ENCODE measurements around the gene TRIM22.
A peak's percentile ranks its signal among the peaks of the same experiment; 100 is the strongest.
"Not testable (repeated sequence)": the region's sequence is repeated elsewhere in the genome, so short reads cannot be mapped to it uniquely, and the experiment has no call there.

Gene TRIM22

GRCh38 chr11:5705688-5706087, 16.1 kb downstream of the TRIM22 start:
- no peaks in the 10 kb centered on the region for H3K4me1 ChIP-seq (ENCODE audit: control insufficient read depth, insufficient read depth, low read length, unreplicated experiment)
- no peaks in the 10 kb centered on the region for H3K27me3 ChIP-seq (ENCODE audit: insufficient read depth, low read length)
- H3K27ac ChIP-seq (ENCODE audit: low read depth, low read length): no peak overlapping the region
- H3K4me3 ChIP-seq (ENCODE audit: low read depth, low read length): no peak overlapping the region
- peaks cover 3% of the 10 kb centered on the region for H3K79me2 ChIP-seq (ENCODE audit: control insufficient read depth, insufficient read depth, low read length, unreplicated experiment)
- no peak overlapping the region for H2AFZ ChIP-seq (ENCODE audit: low read length, unreplicated experiment)
- H3K36me3 ChIP-seq (ENCODE audit: insufficient read depth, low read length): peaks cover 65% of the 10 kb centered on the region

GRCh38 chr11:5712507-5712906, 22.9 kb downstream of the TRIM22 start:
- Histone ChIP-seq H3K27ac (ENCODE audit: low read depth, low read length) (no peak overlapping the region), H3K36me3 (ENCODE audit: insufficient read depth, low read length) (peaks cover 19% of the 10 kb centered on the region), H2AFZ (ENCODE audit: low read length, unreplicated experiment) (no peak overlapping the region), H3K27me3 (ENCODE audit: insufficient read depth, low read length) (no peaks in the 10 kb centered on the region), H3K79me2 (ENCODE audit: control insufficient read depth, insufficient read depth, low read length, unreplicated experiment) (no peaks in the 10 kb centered on the region), H3K4me1 (ENCODE audit: control insufficient read depth, insufficient read depth, low read length, unreplicated experiment) (no peaks in the 10 kb centered on the region), H3K4me3 (ENCODE audit: low read depth, low read length) (no peak overlapping the region)

GRCh38 chr11:5713695-5714094, 24.1 kb downstream of the TRIM22 start:
- no peaks in the 10 kb centered on the region for H3K79me2 ChIP-seq (ENCODE audit: control insufficient read depth, insufficient read depth, low read length, unreplicated experiment)
- H3K27me3 ChIP-seq (ENCODE audit: insufficient read depth, low read length): no peaks in the 10 kb centered on the region
- H3K36me3 ChIP-seq (ENCODE audit: insufficient read depth, low read length): peaks cover 11% of the 10 kb centered on the region; the same call in 1 of the 2 replicates
- no peak overlapping the region for H2AFZ ChIP-seq (ENCODE audit: low read length, unreplicated experiment)
- no peaks in the 10 kb centered on the region for H3K4me1 ChIP-seq (ENCODE audit: control insufficient read depth, insufficient read depth, low read length, unreplicated experiment)
- no peak overlapping the region for H3K4me3 ChIP-seq (ENCODE audit: low read depth, low read length)
- H3K27ac ChIP-seq (ENCODE audit: low read depth, low read length): no peak overlapping the region

GRCh38 chr11:5716518-5716917, 26.9 kb downstream of the TRIM22 start:
- H3K4me3 ChIP-seq (ENCODE audit: low read depth, low read length); H2AFZ ChIP-seq (ENCODE audit: low read length, unreplicated experiment); H3K27ac ChIP-seq (ENCODE audit: low read depth, low read length); H3K36me3 ChIP-seq (ENCODE audit: insufficient read depth, low read length); H3K4me1 ChIP-seq (ENCODE audit: control insufficient read depth, insufficient read depth, low read length, unreplicated experiment); H3K79me2 ChIP-seq (ENCODE audit: control insufficient read depth, insufficient read depth, low read length, unreplicated experiment): not testable (repeated sequence)
- H3K27me3 ChIP-seq (ENCODE audit: insufficient read depth, low read length): peaks cover 16% of the 10 kb centered on the region; the same call in 1 of the 2 replicates

GRCh38 chr11:5719703-5720495, 30.3 kb downstream of the TRIM22 start:
- no peak overlapping the region for H3K4me3 ChIP-seq (ENCODE audit: low read depth, low read length)
- no peaks in the 10 kb centered on the region for H3K79me2 ChIP-seq (ENCODE audit: control insufficient read depth, insufficient read depth, low read length, unreplicated experiment)
- H3K27ac ChIP-seq (ENCODE audit: low read depth, low read length): no peak overlapping the region
- no peak overlapping the region for H2AFZ ChIP-seq (ENCODE audit: low read length, unreplicated experiment)
- peaks cover 42% of the 10 kb centered on the region for H3K27me3 ChIP-seq (ENCODE audit: insufficient read depth, low read length)
- no peaks in the 10 kb centered on the region for H3K36me3 ChIP-seq (ENCODE audit: insufficient read depth, low read length)
- no peaks in the 10 kb centered on the region for H3K4me1 ChIP-seq (ENCODE audit: control insufficient read depth, insufficient read depth, low read length, unreplicated experiment)

GRCh38 chr11:5722622-5723021, 33.0 kb downstream of the TRIM22 start:
- H3K27me3 ChIP-seq (ENCODE audit: insufficient read depth, low read length): peaks cover 49% of the 10 kb centered on the region
- H3K27ac ChIP-seq (ENCODE audit: low read depth, low read length): no peak overlapping the region
- no peaks in the 10 kb centered on the region for H3K4me1 ChIP-seq (ENCODE audit: control insufficient read depth, insufficient read depth, low read length, unreplicated experiment)
- H3K79me2 ChIP-seq (ENCODE audit: control insufficient read depth, insufficient read depth, low read length, unreplicated experiment): no peaks in the 10 kb centered on the region
- H3K4me3 ChIP-seq (ENCODE audit: low read depth, low read length): no peak overlapping the region
- no peaks in the 10 kb centered on the region for H3K36me3 ChIP-seq (ENCODE audit: insufficient read depth, low read length)
- H2AFZ ChIP-seq (ENCODE audit: low read length, unreplicated experiment): no peak overlapping the region

- no peak overlapping the region for H3K27ac ChIP-seq (ENCODE audit: low read depth, low read length)
- H3K4me3 ChIP-seq (ENCODE audit: low read depth, low read length): no peak overlapping the region
- H3K79me2 ChIP-seq (ENCODE audit: control insufficient read depth, insufficient read depth, low read length, unreplicated experiment): no peaks in the 10 kb centered on the region
- H3K36me3 ChIP-seq (ENCODE audit: insufficient read depth, low read length): no peaks in the 10 kb centered on the region
- H3K27me3 ChIP-seq (ENCODE audit: insufficient read depth, low read length): peaks cover 58% of the 10 kb centered on the region
- H2AFZ ChIP-seq (ENCODE audit: low read length, unreplicated experiment): no peak overlapping the region
- no peaks in the 10 kb centered on the region for H3K4me1 ChIP-seq (ENCODE audit: control insufficient read depth, insufficient read depth, low read length, unreplicated experiment)
These were observed 36.8 kb downstream of the TRIM22 start for GRCh38 chr11:5726351-5726750.

GRCh38 chr11:5727691-5728090, 38.1 kb downstream of the TRIM22 start:
- no peaks in the 10 kb centered on the region for H3K4me1 ChIP-seq (ENCODE audit: control insufficient read depth, insufficient read depth, low read length, unreplicated experiment)
- H3K4me3 ChIP-seq (ENCODE audit: low read depth, low read length): no peak overlapping the region
- H3K27ac ChIP-seq (ENCODE audit: low read depth, low read length): no peak overlapping the region
- peaks cover 55% of the 10 kb centered on the region for H3K27me3 ChIP-seq (ENCODE audit: insufficient read depth, low read length)
- H2AFZ ChIP-seq (ENCODE audit: low read length, unreplicated experiment): no peak overlapping the region
- no peaks in the 10 kb centered on the region for H3K79me2 ChIP-seq (ENCODE audit: control insufficient read depth, insufficient read depth, low read length, unreplicated experiment)
- no peaks in the 10 kb centered on the region for H3K36me3 ChIP-seq (ENCODE audit: insufficient read depth, low read length)

GRCh38 chr11:5736396-5736795, 46.8 kb downstream of the TRIM22 start, which contains the start of gene OR56B1:
OR56B1 (plus strand) TSS chr11:5736448; CDS start chr11:5736517, 69 bp downstream.
- Histone ChIP-seq H3K4me1 (ENCODE audit: control insufficient read depth, insufficient read depth, low read length, unreplicated experiment) (peaks cover 28% of the 10 kb centered on the region), H3K27ac (ENCODE audit: low read depth, low read length) (peak within 1 kb of the TSS; percentile 66), H3K27me3 (ENCODE audit: insufficient read depth, low read length) (peaks cover 2% of the 10 kb centered on the region), H3K79me2 (ENCODE audit: control insufficient read depth, insufficient read depth, low read length, unreplicated experiment) (no peaks in the 10 kb centered on the region), H3K4me3 (ENCODE audit: low read depth, low read length) (no peak within 1 kb of the TSS), H2AFZ (ENCODE audit: low read length, unreplicated experiment) (no peak within 1 kb of the TSS), H3K36me3 (ENCODE audit: insufficient read depth, low read length) (no peaks in the 10 kb centered on the region)

- Histone ChIP-seq H3K79me2 (ENCODE audit: control insufficient read depth, insufficient read depth, low read length, unreplicated experiment) (no peaks in the 10 kb centered on the region), H3K4me3 (ENCODE audit: low read depth, low read length) (no peak overlapping the region), H3K36me3 (ENCODE audit: insufficient read depth, low read length) (no peaks in the 10 kb centered on the region), H3K27ac (ENCODE audit: low read depth, low read length) (peak overlapping the region; percentile 66), H3K4me1 (ENCODE audit: control insufficient read depth, insufficient read depth, low read length, unreplicated experiment) (peaks cover 28% of the 10 kb centered on the region), H2AFZ (ENCODE audit: low read length, unreplicated experiment) (no peak overlapping the region), H3K27me3 (ENCODE audit: insufficient read depth, low read length) (peaks cover 7% of the 10 kb centered on the region)
These were observed 47.5 kb downstream of the TRIM22 start for GRCh38 chr11:5737091-5737490.

GRCh38 chr11:5737670-5738392, 48.2 kb downstream of the TRIM22 start:
- H3K27ac ChIP-seq (ENCODE audit: low read depth, low read length): peak overlapping the region; percentile 66
- H2AFZ ChIP-seq (ENCODE audit: low read length, unreplicated experiment): no peak overlapping the region

More at GRCh38 chr11:5737670-5738392, 48.2 kb downstream of the TRIM22 start:
- peaks cover 28% of the 10 kb centered on the region for H3K4me1 ChIP-seq (ENCODE audit: control insufficient read depth, insufficient read depth, low read length, unreplicated experiment)
- no peaks in the 10 kb centered on the region for H3K79me2 ChIP-seq (ENCODE audit: control insufficient read depth, insufficient read depth, low read length, unreplicated experiment)
- no peaks in the 10 kb centered on the region for H3K36me3 ChIP-seq (ENCODE audit: insufficient read depth, low read length)
- H3K4me3 ChIP-seq (ENCODE audit: low read depth, low read length): no peak overlapping the region
- H3K27me3 ChIP-seq (ENCODE audit: insufficient read depth, low read length): peaks cover 14% of the 10 kb centered on the region

All from ACC112 (cell line).